Stimulated activated CD4-positive, alpha-beta T cell treated with anti-CD3 and anti-CD28 coated beads, Interleukin-2, amount 100 ng/mL, for 24 hours (primary cell): ENCODE results near the gene UFSP2.

Experiments
- DNase-seq, 2 donors: peaks; one replicate each; pipeline ENCODE4 v3.0.0-alpha.2; 2020

The UFSP2 gene

DNA sequence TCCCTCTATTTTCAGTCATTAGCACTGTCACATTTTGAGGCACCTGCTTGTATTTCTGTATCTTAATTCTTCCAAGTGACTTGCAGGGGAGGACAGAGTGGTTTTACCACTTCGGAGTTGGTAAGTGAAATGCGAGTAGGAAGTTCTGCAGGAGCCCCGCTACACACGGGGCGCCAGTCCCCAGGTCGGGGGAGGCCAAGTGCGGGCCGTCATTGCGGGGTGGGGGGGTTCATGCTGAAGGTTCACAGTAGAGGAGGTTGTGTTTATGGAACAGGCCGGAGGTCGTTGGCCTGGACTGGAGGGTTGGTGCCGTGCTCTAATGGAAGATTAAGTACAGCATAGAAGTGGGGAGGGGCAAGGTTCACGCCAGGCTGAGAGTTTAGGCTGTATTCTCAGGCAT, 74.1 kb downstream of the UFSP2 start:
- no peak for DNase-seq
